GM21367 (cell line): ENCODE results near the gene DLEC1.
"Not testable (repeated sequence)": the region's sequence is repeated elsewhere in the genome, so short reads cannot be mapped to it uniquely, and the experiment has no call there.

ENCODE experiments used
- ATAC-seq: cut with Tn5 transposase; IDR thresholded peaks from one replicate; pipeline ENCODE4 v1.9.1; 2021; ENCODE audit not compliant: unreplicated experiment

DLEC1 gene

GRCh38 chr3:38036906-38037305, 2.1 kb upstream of the DLEC1 start:
- no peak for ATAC-seq

- no peak for ATAC-seq
Observed at GRCh38 chr3:38038447-38038911, 529 bp upstream of the DLEC1 start.

GRCh38 chr3:38039899-38040261, 872 bp downstream of the DLEC1 start:
- peak; percentile 45 for ATAC-seq

- ATAC-seq: no peak
Observed at GRCh38 chr3:38040401-38040800, 1.4 kb downstream of the DLEC1 start.

GRCh38 chr3:38043486-38043885, 4.5 kb downstream of the DLEC1 start:
- ATAC-seq: no peak

GRCh38 chr3:38046027-38046426, 7.0 kb downstream of the DLEC1 start:
- no peak for ATAC-seq

- ATAC-seq: no peak
Observed at GRCh38 chr3:38046821-38047220, 7.8 kb downstream of the DLEC1 start.

- no peak for ATAC-seq
Observed at GRCh38 chr3:38047896-38048295, 8.9 kb downstream of the DLEC1 start.

- ATAC-seq: no peak
Observed at GRCh38 chr3:38049358-38050126, 10.5 kb downstream of the DLEC1 start.

- no peak for ATAC-seq
Observed at GRCh38 chr3:38051131-38051530, 12.1 kb downstream of the DLEC1 start.

- not testable (repeated sequence) for ATAC-seq
Observed at GRCh38 chr3:38053286-38053685, 14.3 kb downstream of the DLEC1 start.

- not testable (repeated sequence) for ATAC-seq
Observed at GRCh38 chr3:38053813-38054498, 14.9 kb downstream of the DLEC1 start.

GRCh38 chr3:38054499-38055001, 15.5 kb downstream of the DLEC1 start:
- no peak for ATAC-seq

- no peak for ATAC-seq
Observed at GRCh38 chr3:38059148-38059547, 20.1 kb downstream of the DLEC1 start.

GRCh38 chr3:38059591-38059990, 20.6 kb downstream of the DLEC1 start:
- ATAC-seq: no peak

GRCh38 chr3:38062809-38063208, 23.8 kb downstream of the DLEC1 start:
- no peak for ATAC-seq

- not testable (repeated sequence) for ATAC-seq
Observed at GRCh38 chr3:38064453-38064852, 25.4 kb downstream of the DLEC1 start.

GRCh38 chr3:38067508-38068233, 28.7 kb downstream of the DLEC1 start:
- no peak for ATAC-seq

- ATAC-seq: no peak
Observed at GRCh38 chr3:38070013-38070412, 31.0 kb downstream of the DLEC1 start.

GRCh38 chr3:38077073-38077472, 38.1 kb downstream of the DLEC1 start:
- not testable (repeated sequence) for ATAC-seq

GRCh38 chr3:38082296-38082695, 43.3 kb downstream of the DLEC1 start:
- ATAC-seq: not testable (repeated sequence)
